ENCODE measurements around the gene SLC22A16. TPM values are rescaled to one million over a fixed set of nuclear protein-coding genes. Genes with fewer than 3 reads are reported as not detected.

SLC22A16 gene
- total and polyA plus RNA-seq, 2 of the 8 experiments (the other 6 are each of a cell fraction or from before 2014, with no cell fraction given) = not detected

GRCh38 chr6:110399219-110400071 lies 77.0 kb downstream of the SLC22A16 start (continued):
- TF ChIP-seq USF2 (IDR thresholded peaks at IDR 0.05; ENCODE audit: low read length) = no peak
- no peak for TF ChIP-seq BACH1 (IDR thresholded peaks at IDR 0.05; ENCODE audit: low read length)
- no peak for TF ChIP-seq RFX5 (IDR thresholded peaks at IDR 0.05; ENCODE audit: borderline replicate concordance, low read depth, low read length)
- TF ChIP-seq POLR2A (IDR thresholded peaks at IDR 0.05; ENCODE audit: control extremely low read depth in 1 of 2, low read depth in 2 of 2, low read length in 2 of 2) = no peak
